HCT116 (cell line): ENCODE data around the gene LIM2. TPM values are rescaled to one million over a fixed set of nuclear protein-coding genes. Genes with fewer than 3 reads are reported as not detected.

Experiments
- ATAC-seq: fragments of 200-7000 bp; cut with Tn5 transposase; 2 replicates; pipeline ENCODE4 v1.9.1; 2020; ENCODE audit warnings: mild to moderate bottlenecking, moderate library complexity
- BruUV-seq: library from RNA; stranded (reverse); fragments of 400-500 nt; replicated peaks from 2 replicates; lab custom pipeline; 2021; lab: Mats Ljungman, UMichigan
- CTCF ChIA-PET: fragments of 300-600 bp; sonication (Branson Sonifier 250); formaldehyde crosslinking; loops from one replicate; lab custom pipeline; 2021; ENCODE audit warnings: antibody characterized with exemption; lab: Charles Lee
- POLR2A ChIA-PET: fragments of 300-600, 350-600 bp; sonication (Branson Sonifier 250); formaldehyde crosslinking; loops from one replicate; lab custom pipeline; 2021; ENCODE audit warnings: antibody characterized with exemption; lab: Charles Lee
- RAD21 ChIA-PET, 2 experiments: fragments of 300-600 bp; sonication (Branson Sonifier 250); formaldehyde crosslinking; loops; one replicate each; lab custom pipeline; 2023; ENCODE audit warnings: low total read pairs in 2 of 2; ENCODE audit not compliant: uncharacterized antibody in 2 of 2, unreplicated experiment in 2 of 2, low non-redundant PET in 1 of 2; lab: Charles Lee
- DNase-seq: peaks from one replicate; pipeline ENCODE4 v3.0.0-alpha.2; 2010; ENCODE audit warnings: low read depth, low spot score
- H2AFZ ChIP-seq: fragments of 200-600 bp; shearing (Covaris generic), sonication (generic); 2 replicates; pipeline ENCODE4 v1.6.1; 2017; ENCODE audit warnings: low read depth, mixed run types, mixed read lengths, antibody characterized with exemption, low read length; ENCODE audit not compliant: poor library complexity, severe bottlenecking
- H3K27ac ChIP-seq: 2 replicates; pipeline ENCODE4 v1.5.1; 2012; ENCODE audit warnings: low read depth, low read length
- H3K27me3 ChIP-seq: fragments of 200-600 bp; sonication (generic); 2 replicates; pipeline ENCODE4 v1.6.1; 2016; ENCODE audit warnings: mixed run types, low read length, mixed read lengths; ENCODE audit not compliant: insufficient read depth
- H3K36me3 ChIP-seq, 2 experiments: fragments of 200-500 bp in 1 of 2; fragments of 200-600 bp in 1 of 2; sonication (Bioruptor generic) in 1 of 2; sonication (generic) in 1 of 2; 2 replicates each; pipeline versions ENCODE4 v1.5.1 to v1.6.1; 2014 to 2016; ENCODE audit warnings: low read length in 2 of 2, inconsistent platforms in 1 of 2, mixed read lengths in 1 of 2, mixed run types in 1 of 2; ENCODE audit not compliant: insufficient read depth in 2 of 2, control insufficient read depth in 1 of 2
- H3K4me1 ChIP-seq, 2 experiments: fragments of 200-600 bp in 1 of 2; sonication (generic) in 1 of 2; 2 replicates each; pipeline versions ENCODE4 v1.5.1 to v1.6.1; 2012 to 2017; ENCODE audit warnings: low read length in 2 of 2, inconsistent platforms in 1 of 2, mild to moderate bottlenecking in 1 of 2, mixed read lengths in 1 of 2, mixed run types in 1 of 2, moderate library complexity in 1 of 2; ENCODE audit not compliant: insufficient read depth in 2 of 2, control insufficient read depth in 1 of 2
- H3K4me2 ChIP-seq: fragments of 200-600 bp; sonication (generic); 2 replicates; pipeline ENCODE4 v1.6.1; 2017; ENCODE audit warnings: mixed run types, low read length, mixed read lengths
- H3K4me3 ChIP-seq, 2 experiments: fragments of 200-600 bp in 1 of 2; sonication (generic) in 1 of 2; replicated peaks in 1 of 2; 2 replicates each; pipeline ENCODE4 v1.5.1; 2011 to 2016; ENCODE audit warnings: low read length in 2 of 2, control low read depth in 1 of 2, low read depth in 1 of 2, mild to moderate bottlenecking in 1 of 2, mixed read lengths in 1 of 2, mixed run types in 1 of 2
- H3K79me2 ChIP-seq: fragments of 200-600 bp; sonication (generic); 2 replicates; pipeline ENCODE4 v1.6.1; 2017; ENCODE audit warnings: mild to moderate bottlenecking, mixed run types, low read length, moderate library complexity, mixed read lengths; ENCODE audit not compliant: insufficient read depth
- H3K9ac ChIP-seq: fragments of 200-600 bp; sonication (generic); 2 replicates; pipeline ENCODE4 v1.6.1; 2016; ENCODE audit warnings: low read length, mixed read lengths
- H3K9me2 ChIP-seq: fragments of 200-600 bp; sonication (generic), shearing (Covaris generic); 2 replicates; pipeline ENCODE4 v1.6.1; 2017; ENCODE audit warnings: mixed run types, mild to moderate bottlenecking, moderate library complexity; ENCODE audit not compliant: insufficient read depth
- H3K9me3 ChIP-seq, 2 experiments: fragments of 200-500 bp in 1 of 2; fragments of 200-600 bp in 1 of 2; sonication (Bioruptor generic) in 1 of 2; sonication (generic) in 1 of 2; 2 replicates each; pipeline ENCODE4 v1.6.1; 2014 to 2017; ENCODE audit warnings: low read length in 2 of 2, mixed read lengths in 2 of 2, inconsistent platforms in 1 of 2, low read depth in 1 of 2, mild to moderate bottlenecking in 1 of 2, mixed run types in 1 of 2, moderate library complexity in 1 of 2; ENCODE audit not compliant: control insufficient read depth in 1 of 2, insufficient read depth in 1 of 2
- H4K20me1 ChIP-seq: fragments of 200-600 bp; sonication (generic), shearing (Covaris generic); 2 replicates; pipeline ENCODE4 v1.6.1; 2017; ENCODE audit warnings: mixed run types, mild to moderate bottlenecking, moderate library complexity; ENCODE audit not compliant: insufficient read depth
- EZH2phosphoT487 ChIP-seq: fragments of 200-600 bp; IDR thresholded peaks from 2 replicates; pipeline ENCODE4 v1.6.1; 2018; ENCODE audit warnings: antibody characterized with exemption, borderline replicate concordance
- FOSL1 ChIP-seq: IDR thresholded peaks from 2 replicates; pipeline ENCODE4 v1.6.1; 2012; ENCODE audit warnings: low read depth
- POLR2A ChIP-seq: IDR thresholded peaks from 2 replicates; pipeline ENCODE4 v1.7.0; 2011; ENCODE audit warnings: borderline replicate concordance; ENCODE audit not compliant: insufficient read depth, insufficient read length; ENCODE audit errors: extremely low read depth
- TCF7L2 ChIP-seq: IDR thresholded peaks from 2 replicates; pipeline ENCODE4 v1.7.0; 2011; ENCODE audit warnings: borderline replicate concordance, inconsistent platforms; ENCODE audit not compliant: insufficient read depth, insufficient read length; ENCODE audit errors: extremely low read depth
- intact Hi-C: fragments of 100-400 bp; cut with micrococcal nuclease; formaldehyde crosslinking; loops from 2 replicates; pipeline ENCODE4 v1.10.0; 2022
- total RNA-seq: library from RNA; stranded (reverse); gene quantifications from one replicate; pipeline ENCODE4 v1.2.1, GENCODE V29; 2021; ENCODE audit not compliant: unreplicated experiment
- TF ChIP-seq, protein P1 (sequence below): IDR thresholded peaks from 2 replicates; pipeline ENCODE4 v1.6.1; 2012
- TF ChIP-seq, protein P2 (sequence below): IDR thresholded peaks from 2 replicates; pipeline ENCODE4 v1.6.1; 2011; ENCODE audit warnings: mild to moderate bottlenecking, low read length, moderate library complexity; ENCODE audit not compliant: insufficient replicate concordance; ENCODE audit errors: extremely low read depth
- TF ChIP-seq, protein P3 (sequence below), 3 experiments: fragments of 200-600 bp in 1 of 3; sonication (generic) in 1 of 3; IDR thresholded peaks in 2 of 3; conservative IDR thresholded peaks in 1 of 3; 2 replicates each; pipeline ENCODE4 v1.5.1; 2012 to 2017; ENCODE audit warnings: low read depth in 2 of 3, low read length in 2 of 3, antibody characterized with exemption in 1 of 3, borderline replicate concordance in 1 of 3, control low read depth in 1 of 3, mild to moderate bottlenecking in 1 of 3, mixed read lengths in 1 of 3, mixed run types in 1 of 3, moderate library complexity in 1 of 3; ENCODE audit not compliant: insufficient read depth in 1 of 3

Gene LIM2
- total RNA-seq, 1 experiment from 2014 or later = not detected

DNA sequence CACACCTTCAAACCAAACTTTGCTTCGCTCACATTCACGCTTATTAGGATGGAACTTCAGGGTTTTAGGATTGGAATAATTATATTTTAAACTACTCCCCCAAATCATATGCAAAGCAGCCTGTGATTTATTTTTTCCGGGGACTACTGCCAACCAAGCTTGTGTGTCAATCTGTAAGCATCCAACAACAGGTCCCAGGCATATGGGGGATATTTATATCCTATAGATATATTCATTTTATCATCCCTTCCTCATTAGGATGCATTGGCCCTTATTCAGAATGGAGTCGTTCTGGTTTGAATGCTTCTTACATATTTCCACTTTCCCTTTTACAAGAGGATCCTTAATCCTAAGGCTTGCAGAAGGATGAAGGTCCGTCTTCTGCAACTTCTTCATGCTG is 11.5 kb upstream of the LIM2 start:
- no peak for TF ChIP-seq POLR2A
- no peak for TF ChIP-seq FOSL1
- no peak for TF ChIP-seq EZH2phosphoT487
- TF ChIP-seq, protein P1, sequence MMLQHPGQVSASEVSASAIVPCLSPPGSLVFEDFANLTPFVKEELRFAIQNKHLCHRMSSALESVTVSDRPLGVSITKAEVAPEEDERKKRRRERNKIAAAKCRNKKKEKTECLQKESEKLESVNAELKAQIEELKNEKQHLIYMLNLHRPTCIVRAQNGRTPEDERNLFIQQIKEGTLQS = no peak
- TF ChIP-seq, protein P2, sequence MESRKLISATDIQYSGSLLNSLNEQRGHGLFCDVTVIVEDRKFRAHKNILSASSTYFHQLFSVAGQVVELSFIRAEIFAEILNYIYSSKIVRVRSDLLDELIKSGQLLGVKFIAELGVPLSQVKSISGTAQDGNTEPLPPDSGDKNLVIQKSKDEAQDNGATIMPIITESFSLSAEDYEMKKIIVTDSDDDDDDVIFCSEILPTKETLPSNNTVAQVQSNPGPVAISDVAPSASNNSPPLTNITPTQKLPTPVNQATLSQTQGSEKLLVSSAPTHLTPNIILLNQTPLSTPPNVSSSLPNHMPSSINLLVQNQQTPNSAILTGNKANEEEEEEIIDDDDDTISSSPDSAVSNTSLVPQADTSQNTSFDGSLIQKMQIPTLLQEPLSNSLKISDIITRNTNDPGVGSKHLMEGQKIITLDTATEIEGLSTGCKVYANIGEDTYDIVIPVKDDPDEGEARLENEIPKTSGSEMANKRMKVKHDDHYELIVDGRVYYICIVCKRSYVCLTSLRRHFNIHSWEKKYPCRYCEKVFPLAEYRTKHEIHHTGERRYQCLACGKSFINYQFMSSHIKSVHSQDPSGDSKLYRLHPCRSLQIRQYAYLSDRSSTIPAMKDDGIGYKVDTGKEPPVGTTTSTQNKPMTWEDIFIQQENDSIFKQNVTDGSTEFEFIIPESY = no peak
- no peak for TF ChIP-seq TCF7L2
- TF ChIP-seq, protein P3, sequence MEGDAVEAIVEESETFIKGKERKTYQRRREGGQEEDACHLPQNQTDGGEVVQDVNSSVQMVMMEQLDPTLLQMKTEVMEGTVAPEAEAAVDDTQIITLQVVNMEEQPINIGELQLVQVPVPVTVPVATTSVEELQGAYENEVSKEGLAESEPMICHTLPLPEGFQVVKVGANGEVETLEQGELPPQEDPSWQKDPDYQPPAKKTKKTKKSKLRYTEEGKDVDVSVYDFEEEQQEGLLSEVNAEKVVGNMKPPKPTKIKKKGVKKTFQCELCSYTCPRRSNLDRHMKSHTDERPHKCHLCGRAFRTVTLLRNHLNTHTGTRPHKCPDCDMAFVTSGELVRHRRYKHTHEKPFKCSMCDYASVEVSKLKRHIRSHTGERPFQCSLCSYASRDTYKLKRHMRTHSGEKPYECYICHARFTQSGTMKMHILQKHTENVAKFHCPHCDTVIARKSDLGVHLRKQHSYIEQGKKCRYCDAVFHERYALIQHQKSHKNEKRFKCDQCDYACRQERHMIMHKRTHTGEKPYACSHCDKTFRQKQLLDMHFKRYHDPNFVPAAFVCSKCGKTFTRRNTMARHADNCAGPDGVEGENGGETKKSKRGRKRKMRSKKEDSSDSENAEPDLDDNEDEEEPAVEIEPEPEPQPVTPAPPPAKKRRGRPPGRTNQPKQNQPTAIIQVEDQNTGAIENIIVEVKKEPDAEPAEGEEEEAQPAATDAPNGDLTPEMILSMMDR (IDR thresholded peaks at IDR 0.05 in 2 of 3, conservative IDR thresholded peaks at IDR 0.05 in 1 of 3; ENCODE audit: borderline replicate concordance in 1 of 3, insufficient read depth in 1 of 3, low read depth in 2 of 3, low read length in 2 of 3) = no peak
- Histone ChIP-seq H3K4me2 (no peak overlapping the region), H3K4me1 (peaks cover 6 to 19% of the 10 kb centered on the region in 2 experiments; a peak in 3 of 4 replicates), H3K9ac (no peak overlapping the region), H3K79me2 (peaks cover 4% of the 10 kb centered on the region; the same call in 1 of the 2 replicates), H3K27ac (no peak overlapping the region), H3K27me3 (no peaks in the 10 kb centered on the region), H3K9me3 (peaks cover 8 to 9% of the 10 kb centered on the region in 2 experiments; a peak in 2 of 4 replicates), H2AFZ (no peak overlapping the region), H4K20me1 (no peaks in the 10 kb centered on the region), H3K9me2 (no peaks in the 10 kb centered on the region), H3K4me3 (no peak overlapping the region), H3K36me3 (peaks cover 0 to 3% of the 10 kb centered on the region in 2 experiments; a peak in 1 of 4 replicates)
- no TSS peak for BruUV-seq
- DNase-seq (no peak), ATAC-seq (no peak)
- RAD21 ChIA-PET = no interaction called here
- POLR2A ChIA-PET = no interaction called here
- CTCF ChIA-PET = no interaction called here
- intact Hi-C loops = no loop called here
